Measurements from ENCODE around the gene POLE.

Gene POLE

GRCh38 chr12:132617822-132618682 is 69.1 kb downstream of the POLE start:
- DNase-seq (ENCODE audit: extremely low read depth in 1 of 2, low read depth in 1 of 2) = no peak

- DNase-seq (ENCODE audit: extremely low read depth in 1 of 2, low read depth in 1 of 2) = no peak
These were observed 69.9 kb downstream of the POLE start for GRCh38 chr12:132617135-132617701.

- no peak for DNase-seq (ENCODE audit: extremely low read depth in 1 of 2, low read depth in 1 of 2)
These were observed 71.5 kb downstream of the POLE start for GRCh38 chr12:132615579-132616038.

- peak; percentile 55 to 57 for DNase-seq (ENCODE audit: extremely low read depth in 1 of 2, low read depth in 1 of 2)
These were observed 72.1 kb downstream of the POLE start for GRCh38 chr12:132614861-132615578.

DNA sequence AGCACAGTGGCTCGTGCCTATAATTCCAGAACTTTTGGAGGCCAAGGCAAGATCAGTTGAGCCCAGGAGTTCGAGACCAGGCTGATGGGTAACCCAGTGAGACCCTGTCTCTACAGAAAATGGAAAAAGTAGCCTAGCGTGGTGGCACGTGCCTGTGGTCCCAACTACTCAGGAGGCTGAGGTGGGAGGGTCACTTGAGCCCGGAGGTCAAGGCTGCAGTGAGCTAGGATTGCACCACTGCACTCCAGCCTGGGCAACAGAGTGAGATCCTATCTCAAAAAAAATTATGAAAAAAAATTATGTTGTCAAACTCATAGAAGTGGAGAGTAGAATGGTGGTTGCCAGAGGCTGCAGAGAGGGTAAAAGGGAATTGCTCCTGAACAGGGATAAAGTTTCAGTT is 73.1 kb downstream of the POLE start:
- no peak for DNase-seq (ENCODE audit: extremely low read depth in 1 of 2, low read depth in 1 of 2)

DNA sequence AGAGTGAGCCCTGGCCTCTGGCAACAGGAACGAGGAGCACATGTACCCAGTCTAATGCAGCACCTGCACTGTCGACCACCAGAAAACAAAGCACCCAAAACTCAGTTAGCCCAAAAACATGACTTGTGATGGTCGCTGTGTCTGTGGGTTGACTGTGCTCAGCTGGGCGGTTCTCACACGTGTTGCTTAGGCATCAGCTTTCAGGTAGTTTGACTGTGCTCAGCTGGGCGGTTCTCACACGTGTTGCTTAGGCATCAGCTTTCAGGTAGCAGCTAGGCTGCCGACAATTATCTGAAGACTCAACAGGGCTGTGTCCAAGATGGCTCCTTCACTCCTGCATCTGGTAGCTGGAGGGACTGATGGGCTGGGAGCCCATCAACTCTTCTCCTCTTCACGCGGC is 75.5 kb downstream of the POLE start:
- DNase-seq (ENCODE audit: extremely low read depth in 1 of 2, low read depth in 1 of 2) = no peak

GRCh38 chr12:132610866-132611602 is 76.1 kb downstream of the POLE start:
- no peak for DNase-seq (ENCODE audit: extremely low read depth in 1 of 2, low read depth in 1 of 2)

- no peak for DNase-seq (ENCODE audit: extremely low read depth in 1 of 2, low read depth in 1 of 2)
These were observed 76.9 kb downstream of the POLE start, which contains the start of gene LRCOL1 for GRCh38 chr12:132610051-132610759. Gene LRCOL1 (minus strand): TSS chr12:132610582. CDS start chr12:132606251, 4,331 bp downstream.

GRCh38 chr12:132608231-132609171 is 78.6 kb downstream of the POLE start:
- DNase-seq (ENCODE audit: extremely low read depth in 1 of 2, low read depth in 1 of 2) = no peak

GRCh38 chr12:132606927-132607326 is 80.2 kb downstream of the POLE start:
- no peak for DNase-seq (ENCODE audit: extremely low read depth in 1 of 2, low read depth in 1 of 2)

- no peak for DNase-seq (ENCODE audit: extremely low read depth in 1 of 2, low read depth in 1 of 2)
These were observed 80.7 kb downstream of the POLE start for GRCh38 chr12:132606466-132606865.

DNA sequence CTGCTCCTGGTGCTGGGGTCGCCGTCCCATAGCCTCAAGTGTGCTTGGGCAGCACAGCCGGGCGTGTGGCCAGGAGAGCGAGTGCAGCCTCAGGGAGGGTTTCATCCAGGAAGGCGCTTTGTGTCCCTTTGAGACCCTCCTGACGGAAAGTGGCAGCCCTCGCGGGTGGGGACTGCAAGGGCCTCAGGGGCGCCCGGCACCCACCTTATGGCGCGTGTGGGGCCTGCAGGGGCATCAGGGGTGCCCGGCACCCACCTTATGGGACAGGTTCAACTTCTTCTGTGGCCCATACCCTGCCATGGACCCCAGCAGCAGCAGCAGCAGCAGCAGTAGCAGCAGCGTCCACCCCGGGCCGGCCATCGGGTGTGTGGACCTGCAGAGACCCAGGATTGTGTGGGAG is 81.2 kb downstream of the POLE start:
- no peak for DNase-seq (ENCODE audit: extremely low read depth in 1 of 2, low read depth in 1 of 2)

DNA sequence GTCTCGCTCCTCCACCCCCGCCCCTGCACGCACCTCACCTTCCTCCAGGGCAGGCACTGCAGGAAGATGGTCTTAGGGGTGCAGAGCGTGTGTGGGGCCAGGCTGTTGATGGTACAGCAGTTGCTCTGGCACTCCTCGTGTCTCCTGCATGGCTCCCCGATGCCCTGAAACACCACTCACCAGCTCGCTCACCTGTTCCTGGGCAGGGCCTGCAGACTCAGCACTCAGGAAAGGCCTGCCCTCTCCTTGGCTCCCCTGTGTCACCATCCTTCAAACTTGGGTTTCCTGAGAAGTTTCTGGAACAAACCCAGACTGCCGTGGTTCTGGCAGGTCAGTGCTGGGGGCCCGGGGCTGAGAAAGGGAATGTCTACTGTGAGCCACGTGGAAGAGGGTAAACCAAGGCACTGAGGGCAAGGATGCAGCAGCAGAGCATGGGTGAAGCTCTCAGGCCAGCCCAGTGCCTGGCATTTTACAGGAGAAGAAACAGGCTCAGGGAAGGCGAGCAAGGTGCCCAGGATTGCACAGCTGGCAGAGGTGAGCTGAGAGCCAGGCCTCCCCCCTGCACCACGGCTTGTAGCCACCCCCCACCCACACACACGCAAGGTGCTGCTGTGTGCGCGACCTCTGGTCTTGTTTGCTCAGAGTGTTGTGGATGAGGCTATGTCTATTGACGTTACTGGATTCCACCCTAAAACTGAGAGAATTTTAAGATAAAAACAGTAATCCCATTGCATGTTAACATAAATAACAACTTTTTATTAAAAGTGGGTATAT is 82.3 kb downstream of the POLE start:
- no peak for DNase-seq (ENCODE audit: extremely low read depth in 1 of 2, low read depth in 1 of 2)

GRCh38 chr12:132604151-132604618 is 83.0 kb downstream of the POLE start:
- no peak for DNase-seq (ENCODE audit: extremely low read depth in 1 of 2, low read depth in 1 of 2)

DNA sequence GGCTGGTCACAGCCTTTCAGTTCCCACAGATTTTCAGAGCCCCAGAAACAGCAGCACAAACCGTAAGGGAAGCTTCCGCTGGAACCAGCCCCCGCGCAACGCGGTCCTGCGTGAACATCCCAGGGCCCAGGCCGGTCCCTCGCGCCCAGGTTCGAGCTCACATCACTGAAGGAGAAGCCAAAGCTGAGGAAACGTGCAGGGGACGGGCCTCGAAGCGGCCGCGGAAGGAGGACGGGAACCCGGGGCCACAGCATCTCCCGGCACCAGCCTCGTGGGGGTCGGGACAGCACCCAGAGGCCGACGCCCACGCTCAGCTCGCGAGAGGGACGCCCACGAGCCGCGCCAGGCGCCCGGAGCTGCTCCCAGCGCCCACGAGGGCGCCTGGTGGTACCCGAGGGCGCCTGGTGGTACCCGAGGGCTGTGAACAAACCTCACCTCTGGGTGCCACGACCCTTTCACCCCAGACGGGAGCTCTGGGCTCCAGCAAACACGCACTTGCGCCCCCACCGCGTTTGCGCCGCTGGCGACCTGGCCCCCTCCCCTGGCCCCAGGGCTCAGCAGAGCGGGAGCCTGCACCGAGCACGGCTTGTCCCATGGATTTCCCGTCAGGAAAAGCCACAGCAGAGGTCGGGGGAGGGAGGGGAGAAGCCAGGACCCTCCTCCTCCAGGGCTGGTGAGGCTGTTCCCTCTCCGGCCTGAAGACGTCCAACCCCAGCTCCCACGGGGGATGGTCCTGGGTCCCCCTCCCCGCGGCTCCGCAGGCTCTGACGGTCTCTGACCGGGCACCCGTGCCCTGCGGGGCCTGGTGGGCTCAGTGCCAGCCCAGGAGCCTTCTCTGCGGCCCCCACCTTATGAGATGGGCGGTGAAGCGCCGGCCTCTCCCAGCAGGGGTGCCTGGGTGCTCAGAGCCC is 83.6 kb downstream of the POLE start:
- no peak for DNase-seq (ENCODE audit: extremely low read depth in 1 of 2, low read depth in 1 of 2)

- DNase-seq (ENCODE audit: extremely low read depth in 1 of 2, low read depth in 1 of 2) = no peak
These were observed 84.4 kb downstream of the POLE start for GRCh38 chr12:132602572-132603239.
